C4-2B (cell line): ENCODE data around the gene ZNF813.

Source experiments
- CTCF ChIP-seq: fragments of 450-650 bp; conservative IDR thresholded peaks from 2 replicates; pipeline ENCODE4 v1.5.1; 2017; ENCODE audit warnings: mild to moderate bottlenecking
- ZFX ChIP-seq: fragments of 450-650 bp; IDR thresholded peaks from 2 replicates; pipeline ENCODE4 v1.6.1; 2017

- no peak; the same call in 1 of the 2 replicates for TF ChIP-seq CTCF
- TF ChIP-seq ZFX, result no peak; the same call in 1 of the 2 replicates
Measured at GRCh38 chr19:53537521-53538377, 70.2 kb downstream of the ZNF813 start, which contains the start of gene ZNF331.
